ENCODE results near the gene ANKMY2. TPM values are rescaled to one million over a fixed set of nuclear protein-coding genes. Genes with fewer than 3 reads are reported as not detected.

Gene ANKMY2
- total RNA-seq, result 6.8 and 9.2 TPM in 2 replicates

GRCh38 chr7:16645593-16646471 is at the start of gene ANKMY2, which contains the start of gene BZW2:
Gene ANKMY2, minus strand, starts transcription at chr7:16645754. Its CDS starts 181 bp downstream, at chr7:16645573.
Gene BZW2, plus strand, starts transcription at chr7:16646181. Its CDS starts 19,263 bp downstream, at chr7:16665444.

Other genes starting within 250 kb of the ANKMY2 start
- gene CRPPA, start 224.2 kb downstream of the ANKMY2 start, total RNA-seq, result 1.1 and 2.3 TPM in 2 replicates
- not detected in 2 replicates for gene SOSTDC1, start 180.0 kb downstream of the ANKMY2 start, total RNA-seq
- not detected in 2 replicates for gene LRRC72, start 118.9 kb downstream of the ANKMY2 start, total RNA-seq
- gene BZW2, start 427 bp upstream of the ANKMY2 start, total RNA-seq, result 55.2 and 56.7 TPM in 2 replicates
- gene TSPAN13, start 108.0 kb upstream of the ANKMY2 start, total RNA-seq, result 11.4 and 16.0 TPM in 2 replicates
- not detected in 2 replicates for gene AGR2, start 159.2 kb upstream of the ANKMY2 start, total RNA-seq
- gene AGR3, start 236.2 kb upstream of the ANKMY2 start, total RNA-seq, result not detected in 2 replicates